HG03045 (cell line): Measurements from ENCODE around the gene RAPGEF6.
"Not testable (repeated sequence)": the region's sequence is repeated elsewhere in the genome, so short reads cannot be mapped to it uniquely, and the experiment has no call there.

Experiments
- ATAC-seq: cut with Tn5 transposase; IDR thresholded peaks from one replicate; pipeline ENCODE4 v1.9.1; 2021; ENCODE audit warnings: mild to moderate bottlenecking, moderate library complexity; ENCODE audit not compliant: unreplicated experiment

Gene RAPGEF6

GRCh38 chr5:131509801-131510200 is 125.2 kb downstream of the RAPGEF6 start:
- no peak for ATAC-seq

- ATAC-seq: no peak
These were observed 129.7 kb downstream of the RAPGEF6 start for GRCh38 chr5:131505237-131505908.

GRCh38 chr5:131496400-131496713 is 138.7 kb downstream of the RAPGEF6 start:
- peak; percentile 90 for ATAC-seq

- ATAC-seq: peak; percentile 22
These were observed 139.3 kb downstream of the RAPGEF6 start for GRCh38 chr5:131495536-131496399.

- no peak for ATAC-seq
These were observed 143.3 kb downstream of the RAPGEF6 start for GRCh38 chr5:131491749-131492148.

DNA sequence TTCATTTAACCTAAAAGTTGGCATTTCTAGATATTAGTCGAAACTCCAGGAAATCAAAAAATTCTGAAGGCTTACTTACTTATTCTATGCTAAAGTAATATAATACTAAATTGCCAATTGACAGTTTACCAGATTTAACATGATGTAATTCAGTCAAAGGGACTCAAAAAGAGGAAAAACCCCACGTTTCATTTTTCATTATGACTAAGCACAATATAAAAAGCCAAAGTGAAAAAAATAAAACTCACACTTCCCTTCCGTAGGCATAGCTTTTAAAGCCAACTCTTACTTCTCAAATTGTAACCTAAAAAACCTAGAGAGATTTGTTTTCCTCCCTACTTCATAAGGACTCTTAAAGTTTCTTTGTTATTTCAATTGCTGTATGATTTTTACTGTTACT is 146.6 kb downstream of the RAPGEF6 start:
- peak; percentile 81 for ATAC-seq

DNA sequence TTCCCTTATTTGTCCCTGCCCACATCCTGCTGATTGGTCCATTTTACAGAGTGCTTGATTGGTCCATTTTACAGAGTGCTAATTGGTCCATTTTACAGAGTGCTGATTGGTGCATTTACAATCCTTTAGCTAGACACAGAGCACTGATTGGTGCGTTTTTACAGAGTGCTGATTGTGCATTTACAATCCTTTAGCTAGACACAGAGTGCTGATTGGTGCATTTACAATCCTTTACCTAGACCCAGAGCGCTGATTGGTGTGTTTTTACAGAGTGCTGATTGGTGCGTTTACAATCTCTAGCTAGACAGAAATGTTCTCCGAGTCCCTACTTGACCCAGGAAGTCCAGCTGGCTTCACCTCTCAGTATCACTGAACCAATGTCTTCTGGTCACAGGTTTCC is 147.7 kb downstream of the RAPGEF6 start:
- not testable (repeated sequence) for ATAC-seq

DNA sequence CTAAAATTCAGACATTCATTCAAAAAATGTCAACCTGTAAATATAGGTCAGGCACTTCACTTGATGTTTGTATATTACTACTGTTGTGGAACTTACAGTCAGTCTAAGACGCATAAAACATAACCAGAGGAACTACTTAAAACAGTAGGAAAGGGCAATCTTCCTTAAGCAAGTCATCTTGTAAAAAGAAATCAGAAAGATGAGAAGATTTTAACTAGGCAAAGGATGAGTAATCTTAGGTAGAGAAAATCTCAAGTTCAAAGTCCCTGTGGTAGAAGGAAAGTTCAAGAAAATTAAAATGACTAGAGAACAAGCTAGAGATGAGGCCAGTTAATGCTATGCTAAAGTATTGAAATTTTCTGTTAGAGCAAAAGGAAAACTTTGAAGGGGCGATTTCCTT is 152.4 kb downstream of the RAPGEF6 start:
- ATAC-seq: no peak

DNA sequence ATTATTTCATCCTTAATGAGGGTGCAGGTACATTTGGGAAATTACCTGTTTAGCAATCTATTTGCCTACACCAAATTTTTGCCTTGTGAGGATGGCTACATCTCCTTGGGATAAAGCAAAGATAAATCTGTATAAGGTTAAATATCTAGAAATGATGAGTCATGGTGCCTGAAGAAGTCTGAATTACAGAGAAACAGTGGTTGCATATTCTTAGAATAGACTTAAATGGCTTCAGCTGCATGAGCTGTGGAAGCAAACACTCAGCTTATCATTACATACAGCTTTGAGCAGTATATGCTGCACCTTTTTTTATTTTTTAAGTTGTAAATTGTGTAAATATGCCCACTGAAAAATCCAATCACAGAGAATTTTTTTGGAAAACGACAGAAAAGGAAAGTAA is 153.5 kb downstream of the RAPGEF6 start:
- ATAC-seq: no peak

DNA sequence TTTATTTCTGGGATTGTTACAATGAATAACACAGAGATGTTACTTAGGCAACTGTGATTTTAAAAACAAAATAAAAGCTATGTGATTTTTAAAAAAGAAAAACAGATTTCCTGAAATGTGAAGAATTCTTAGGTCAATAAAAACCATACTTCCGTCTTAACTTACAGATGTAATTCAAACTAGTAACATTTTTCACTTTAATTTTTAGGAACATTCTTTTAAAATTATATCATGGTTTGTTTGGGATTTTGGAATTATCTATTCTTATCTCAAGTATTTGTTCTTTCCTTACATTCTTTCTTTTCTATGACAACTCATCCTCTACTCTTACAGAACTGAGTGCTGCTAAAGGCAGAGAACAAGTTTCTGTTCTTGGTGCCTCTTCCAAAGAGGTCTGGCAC is 159.5 kb downstream of the RAPGEF6 start:
- no peak for ATAC-seq

DNA sequence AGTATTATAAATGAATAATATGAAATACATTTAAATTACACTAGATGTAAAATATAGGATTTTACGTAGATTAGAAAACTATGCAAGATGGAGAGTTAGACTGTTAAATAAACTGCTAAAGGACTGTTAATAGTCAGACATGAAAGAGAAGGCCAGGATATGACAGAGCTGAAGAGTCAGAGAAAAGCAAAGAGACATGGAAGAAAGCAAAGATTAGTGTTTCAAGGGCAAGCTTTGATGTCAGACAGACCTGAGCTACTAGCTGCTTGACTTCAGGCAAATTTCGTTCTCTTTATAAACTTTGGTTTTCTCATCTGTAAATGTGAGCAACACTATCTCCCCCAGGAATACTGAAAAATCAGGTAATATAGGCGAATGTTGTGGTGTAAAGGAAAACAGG is 161.3 kb downstream of the RAPGEF6 start:
- no peak for ATAC-seq

DNA sequence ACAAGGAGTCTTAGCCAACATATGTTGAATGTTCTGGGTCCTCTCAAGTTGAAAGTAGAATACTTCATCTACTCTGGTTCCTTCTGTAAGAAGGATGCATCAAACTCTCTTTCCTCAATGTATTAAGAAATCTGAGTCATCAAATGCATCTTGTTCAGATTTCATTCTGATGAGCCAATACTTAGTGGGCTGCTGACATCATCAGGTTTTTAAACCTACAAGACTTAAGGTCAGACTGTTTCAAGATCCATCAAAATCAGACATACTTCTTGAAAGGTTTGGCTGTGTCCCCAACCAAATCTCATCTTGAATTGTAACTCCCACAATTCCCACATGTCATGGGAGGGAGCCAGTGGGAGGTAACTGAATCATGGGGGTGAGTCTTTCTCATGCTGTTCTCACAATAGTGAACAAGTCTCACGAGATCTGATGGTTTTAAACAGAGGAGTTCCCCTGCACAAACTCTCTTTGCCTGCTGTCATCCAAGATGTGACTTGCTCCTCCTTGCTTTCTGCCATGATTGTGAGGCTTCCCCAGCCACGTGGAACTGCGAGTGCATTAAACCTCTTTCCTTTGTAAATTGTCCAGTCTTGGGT is 168.8 kb downstream of the RAPGEF6 start:
- ATAC-seq: no peak

DNA sequence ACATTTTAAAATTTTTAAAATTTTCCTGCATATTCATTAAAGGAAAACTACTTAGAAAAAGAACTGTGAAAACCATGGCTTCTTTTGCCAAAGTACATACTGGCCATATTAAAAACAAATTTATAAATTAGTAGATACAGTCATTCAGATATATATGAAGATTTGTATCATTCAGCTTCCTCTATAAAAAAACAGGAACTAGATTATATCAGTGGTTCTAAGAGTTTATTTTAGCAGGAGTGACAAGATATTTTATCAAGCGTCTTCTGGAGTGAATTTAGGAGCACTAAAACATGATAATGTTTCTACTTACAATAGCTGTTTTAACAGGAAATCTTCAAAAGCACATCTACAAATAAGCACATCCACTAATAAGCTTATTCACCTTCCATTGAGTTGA is 171.4 kb downstream of the RAPGEF6 start:
- no peak for ATAC-seq

DNA sequence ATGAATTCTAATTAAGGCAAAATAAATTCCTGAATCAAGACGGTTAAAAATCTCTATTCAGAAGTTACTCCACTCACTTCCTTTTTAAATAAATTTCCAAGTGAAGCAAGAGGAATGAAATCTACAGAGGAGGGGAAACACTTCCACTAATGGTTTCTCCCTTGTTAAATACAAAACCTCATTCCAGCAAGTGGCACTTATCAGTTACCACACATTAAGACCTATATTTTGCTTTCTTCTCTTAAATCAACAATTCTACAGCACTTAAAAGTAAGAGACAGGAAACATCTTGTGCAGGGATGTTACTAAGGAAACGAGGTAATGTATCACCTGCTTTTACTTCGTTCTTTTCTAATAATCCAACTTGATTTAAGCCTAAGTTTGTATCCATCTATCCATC is 172.6 kb downstream of the RAPGEF6 start:
- ATAC-seq: no peak

DNA sequence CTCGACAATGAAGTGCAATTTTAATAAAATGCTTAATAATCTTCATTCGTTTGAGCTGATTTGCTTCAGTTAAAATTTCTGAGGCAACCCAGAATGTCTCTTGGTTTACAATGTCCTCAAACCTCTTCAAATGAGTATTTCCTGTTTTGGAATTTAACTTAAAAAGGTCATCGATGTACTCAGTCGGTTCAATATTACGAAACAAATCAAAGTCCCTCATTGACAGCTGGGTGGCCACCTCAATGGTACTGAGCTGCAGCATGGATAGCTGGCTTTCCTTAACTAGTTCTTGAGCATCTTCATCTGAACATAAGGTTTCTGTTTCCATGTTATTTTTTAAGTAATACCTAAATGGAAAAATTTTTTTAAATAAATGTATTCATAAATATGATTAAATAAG is 173.3 kb downstream of the RAPGEF6 start:
- no peak for ATAC-seq

GRCh38 chr5:131460867-131461572 is 174.0 kb downstream of the RAPGEF6 start:
- ATAC-seq: no peak

GRCh38 chr5:131460133-131460532 is 174.9 kb downstream of the RAPGEF6 start:
- ATAC-seq: no peak

DNA sequence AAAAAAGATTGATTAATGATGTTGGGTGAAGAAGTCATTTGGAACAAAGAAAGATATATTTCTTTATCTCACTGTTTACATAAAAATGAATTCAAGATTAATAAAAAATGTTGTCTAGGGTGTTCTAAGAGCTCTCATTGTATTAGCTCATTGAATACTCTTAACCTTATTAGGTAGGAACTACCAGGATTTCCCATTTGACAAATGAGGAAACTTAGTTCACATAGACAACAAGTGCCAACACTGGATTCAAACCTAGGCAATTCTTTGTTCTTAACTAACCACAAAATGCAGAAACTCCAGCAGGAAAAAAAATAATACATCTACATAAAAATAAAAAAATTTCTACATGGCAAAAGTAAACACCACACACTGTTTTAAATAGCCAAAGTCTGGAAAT is 175.8 kb downstream of the RAPGEF6 start:
- no peak for ATAC-seq

DNA sequence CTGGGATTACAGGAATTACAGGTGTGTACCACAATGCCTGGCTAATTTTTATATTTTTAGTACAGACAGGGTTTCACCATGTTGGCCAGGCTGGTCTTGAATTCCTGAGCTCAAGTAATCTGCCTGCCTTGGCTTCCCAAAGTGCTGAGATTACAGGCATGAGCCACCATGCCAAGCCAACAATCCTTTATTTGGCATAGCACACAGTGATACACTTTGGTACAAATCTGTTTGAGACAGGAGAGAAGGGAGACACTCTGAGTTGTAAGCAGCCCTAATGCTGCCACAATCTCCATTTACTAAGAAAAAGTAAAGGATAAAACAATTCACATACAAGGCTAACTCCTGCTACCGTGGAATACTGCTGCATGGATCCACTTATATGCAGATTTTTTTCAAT is 177.8 kb downstream of the RAPGEF6 start:
- ATAC-seq: no peak

DNA sequence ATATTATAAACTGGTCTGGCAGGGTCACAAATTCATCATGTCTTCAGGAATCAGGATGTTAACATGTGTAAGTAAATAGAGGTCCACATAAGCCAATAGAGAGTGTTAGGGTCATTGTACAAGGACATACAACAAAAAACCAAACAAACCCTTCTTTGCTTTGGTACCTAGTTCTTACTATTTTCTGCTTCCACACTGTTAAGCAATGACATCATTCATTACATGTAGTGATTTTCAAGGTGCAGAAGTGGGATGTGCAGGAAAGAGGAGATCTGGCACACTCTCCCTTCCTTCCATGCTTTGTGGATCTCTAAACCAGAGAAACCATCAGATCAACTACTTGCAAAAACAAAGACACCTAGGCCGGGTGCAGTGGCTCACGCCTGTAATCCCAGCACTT is 184.1 kb downstream of the RAPGEF6 start:
- no peak for ATAC-seq

DNA sequence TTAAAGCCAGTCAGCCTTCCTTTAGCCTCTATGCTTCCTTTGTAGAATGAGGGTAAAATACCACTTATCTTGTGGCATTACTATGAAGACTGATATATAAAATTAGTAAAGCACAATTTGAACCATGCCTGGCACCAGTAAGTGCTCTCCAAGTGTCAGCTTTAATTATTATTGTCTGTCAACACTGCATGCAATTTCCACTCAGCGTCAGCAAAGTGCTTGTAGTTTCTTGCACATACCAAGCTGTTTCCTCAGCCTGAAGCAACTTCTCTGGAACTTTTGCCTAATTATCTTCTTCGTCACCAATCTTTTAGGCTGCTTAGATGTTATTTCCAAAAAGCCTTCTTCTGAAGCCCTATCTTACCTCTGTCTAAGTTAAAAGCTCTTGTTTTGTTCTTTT is 193.8 kb downstream of the RAPGEF6 start:
- ATAC-seq: no peak

- no peak for ATAC-seq
These were observed 198.9 kb downstream of the RAPGEF6 start for GRCh38 chr5:131436081-131436480.
